ENCODE data around the gene RNU4-1. TPM values are rescaled to one million over a fixed set of nuclear protein-coding genes. Genes with fewer than 3 reads are reported as not detected.
A peak's percentile ranks its signal among the peaks of the same experiment; 100 is the strongest.

RNU4-1 gene
- total RNA-seq, 1 donor from 2014 or later, result 2,477 TPM

- no peak for TF ChIP-seq CTCF (IDR thresholded peaks at IDR 0.05)
- no peak overlapping the region for H3K4me3 ChIP-seq
- H3K27me3 ChIP-seq, result no peaks in the 10 kb centered on the region
- H3K36me3 ChIP-seq, result no peaks in the 10 kb centered on the region
- ATAC-seq, result no peak
- peaks cover 42% of the 10 kb centered on the region for H3K4me1 ChIP-seq
- H3K27ac ChIP-seq, result no peak overlapping the region
- intact Hi-C loops (cut with DNase I), result loop anchor here (5.0 kb wide), 1 partner anchor 39 kb away; no protein-coding TSS in a partner anchor
- H3K9me3 ChIP-seq, result no peaks in the 10 kb centered on the region
- no peak for DNase-seq
Measured at GRCh38 chr12:120266180-120266870, 26.7 kb downstream of the RNU4-1 start.

- intact Hi-C loops (cut with DNase I), result loop anchor here (5.0 kb wide), 1 partner anchor 38 kb away; no protein-coding TSS in a partner anchor
- no peaks in the 10 kb centered on the region for H3K27me3 ChIP-seq
Measured at GRCh38 chr12:120265473-120266179, 27.4 kb downstream of the RNU4-1 start, which contains the start of gene PXN. PXN (minus strand) TSS chr12:120265730; CDS start chr12:120265629, 101 bp downstream.

GRCh38 chr12:120264904-120265472, 28.0 kb downstream of the RNU4-1 start:
- no peaks in the 10 kb centered on the region for H3K27me3 ChIP-seq
- ATAC-seq, result no peak
- DNase-seq, result no peak
- no peaks in the 10 kb centered on the region for H3K9me3 ChIP-seq
- peaks cover 44% of the 10 kb centered on the region for H3K4me1 ChIP-seq
- no peaks in the 10 kb centered on the region for H3K36me3 ChIP-seq
- intact Hi-C loops (cut with DNase I), result loop anchor here (5.0 kb wide), 1 partner anchor 38 kb away; no protein-coding TSS in a partner anchor
- H3K4me3 ChIP-seq, result peak overlapping the region; percentile 68
- TF ChIP-seq CTCF (IDR thresholded peaks at IDR 0.05), result no peak
- peak overlapping the region; percentile 83 for H3K27ac ChIP-seq

More at GRCh38 chr12:120265473-120266179, 27.4 kb downstream of the RNU4-1 start, which contains the start of gene PXN:
- H3K9me3 ChIP-seq, result no peaks in the 10 kb centered on the region
- H3K36me3 ChIP-seq, result no peaks in the 10 kb centered on the region
- H3K4me1 ChIP-seq, result peaks cover 42% of the 10 kb centered on the region
- DNase-seq (peak; percentile 94), ATAC-seq (peak; percentile 97)
- H3K27ac ChIP-seq, result peak within 1 kb of the TSS; percentile 83
- H3K4me3 ChIP-seq, result peak within 1 kb of the TSS; percentile 68
- peak; percentile 85 for TF ChIP-seq CTCF (IDR thresholded peaks at IDR 0.05)

GRCh38 chr12:120264086-120264903, 28.7 kb downstream of the RNU4-1 start:
- intact Hi-C loops (cut with DNase I), result no loop called here
- no peak for TF ChIP-seq CTCF (IDR thresholded peaks at IDR 0.05)
- Histone ChIP-seq H3K9me3 (no peaks in the 10 kb centered on the region), H3K27ac (peak overlapping the region; percentile 83), H3K4me3 (peak overlapping the region; percentile 68), H3K36me3 (no peaks in the 10 kb centered on the region), H3K4me1 (peaks cover 51% of the 10 kb centered on the region), H3K27me3 (no peaks in the 10 kb centered on the region)
- ATAC-seq (no peak), DNase-seq (no peak)

DNA sequence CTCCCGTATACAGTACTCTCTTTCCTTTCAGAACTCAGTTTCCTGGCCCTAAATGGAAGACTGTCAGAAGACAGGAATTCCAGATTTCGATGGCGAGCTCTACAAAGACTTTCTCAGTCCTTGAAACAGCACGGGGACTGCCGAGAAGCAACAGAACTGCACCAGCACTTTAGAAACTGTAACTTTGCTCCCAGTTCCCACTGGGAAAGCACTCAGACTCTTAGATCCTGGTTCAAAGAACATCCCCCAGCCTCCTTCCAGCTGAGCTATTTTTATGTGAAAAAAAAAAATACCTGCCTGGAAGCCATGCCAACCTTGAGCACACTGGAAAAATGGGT, 29.3 kb downstream of the RNU4-1 start:
- ATAC-seq (no peak), DNase-seq (no peak)
- intact Hi-C loops (cut with DNase I), result no loop called here
- Histone ChIP-seq H3K27ac (peak overlapping the region; percentile 83), H3K27me3 (no peaks in the 10 kb centered on the region), H3K4me3 (peak overlapping the region; percentile 68), H3K36me3 (no peaks in the 10 kb centered on the region), H3K4me1 (peaks cover 56% of the 10 kb centered on the region), H3K9me3 (no peaks in the 10 kb centered on the region)
- TF ChIP-seq CTCF (IDR thresholded peaks at IDR 0.05), result no peak

Data from upper lobe of right lung (tissue), 1 donor.